Erythroblast (primary cell): Measurements from ENCODE around the gene NOVA2.

Experiments used
- GATA1 ChIP-seq: IDR thresholded peaks from 2 replicates; pipeline ENCODE4 v1.6.1; 2011; ENCODE audit warnings: low read depth, mild to moderate bottlenecking, control low read depth, low read length, moderate library complexity
- POLR2A ChIP-seq: IDR thresholded peaks from 2 replicates; pipeline ENCODE4 v1.6.1; 2011; ENCODE audit warnings: mild to moderate bottlenecking, low read length

DNA sequence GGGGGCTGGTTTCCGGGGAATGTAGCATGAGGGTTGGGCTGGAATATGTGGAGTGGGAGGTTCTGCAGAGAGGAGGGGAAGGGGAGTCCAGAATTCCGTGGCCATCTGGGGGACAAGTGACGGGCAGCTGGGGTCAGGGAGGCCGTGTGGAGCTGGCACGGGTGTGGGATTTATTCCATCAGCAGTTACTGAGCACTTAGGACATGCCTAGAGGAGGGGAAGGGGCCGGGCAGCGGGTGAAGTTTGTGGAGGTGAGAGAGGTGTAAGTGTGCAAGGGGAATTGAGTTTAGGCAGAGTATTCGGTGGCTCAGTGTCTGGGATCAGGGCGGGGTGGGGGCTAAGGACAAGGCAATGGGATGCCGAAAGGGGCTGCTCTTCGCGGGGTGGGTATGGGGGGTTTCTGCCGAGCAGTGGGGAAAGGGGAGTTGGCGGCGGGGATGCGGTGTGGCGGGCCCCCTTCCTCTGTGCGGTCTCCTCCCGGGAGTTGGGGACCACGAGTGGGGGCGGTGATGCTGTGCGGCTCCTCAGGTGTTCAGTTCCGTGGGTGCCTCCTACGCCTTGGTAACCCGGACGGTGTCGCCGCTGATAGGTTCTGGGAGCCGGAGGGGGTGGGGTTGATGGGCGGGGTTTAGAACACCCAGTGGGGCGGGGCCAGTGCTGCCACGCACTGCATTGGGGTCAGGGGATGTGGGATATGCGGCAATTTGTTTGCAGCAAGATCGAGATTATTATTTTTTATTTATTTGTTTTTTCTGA lies 27.0 kb upstream of the NOVA2 start:
- no peak for TF ChIP-seq POLR2A
- TF ChIP-seq GATA1 = no peak
